Cardiac muscle cell (in vitro differentiated cells and primary cell): ENCODE results near the gene MESP2. TPM values are rescaled to one million over a fixed set of nuclear protein-coding genes. Genes with fewer than 3 reads are reported as not detected.

Source experiments
- DNase-seq, 2 donors: peaks; one replicate each; pipeline versions ENCODE4 v3.0.0 to v3.0.0-alpha.2; 2010 to 2017; ENCODE audit warnings: low read depth in 1 of 2, low spot score in 1 of 2
- H3K27ac ChIP-seq: fragments of 200-600 bp; sonication (generic); 2 replicates; pipeline ENCODE4 v1.5.1; 2016
- H3K27me3 ChIP-seq: fragments of 200-600 bp; sonication (generic); 2 replicates; pipeline ENCODE4 v1.6.0; 2016; ENCODE audit warnings: control low read depth
- H3K36me3 ChIP-seq: fragments of 200-600 bp; sonication (generic); 2 replicates; pipeline ENCODE4 v1.5.1; 2016; ENCODE audit warnings: control low read depth
- H3K4me1 ChIP-seq: fragments of 200-600 bp; sonication (generic); 2 replicates; pipeline ENCODE4 v1.8.1; 2017; ENCODE audit warnings: low read depth, mild to moderate bottlenecking, mixed run types
- H3K4me3 ChIP-seq: fragments of 200-600 bp; sonication (generic); 2 replicates; pipeline ENCODE4 v1.5.1; 2016; ENCODE audit warnings: mild to moderate bottlenecking
- H3K9me3 ChIP-seq: fragments of 200-600 bp; sonication (generic); 2 replicates; pipeline ENCODE4 v1.5.1; 2017; ENCODE audit warnings: low read depth, mild to moderate bottlenecking, control low read depth
- polyA plus RNA-seq: library from polyadenylated mRNA; unstranded; fragments of >200 nt; fragmentation: Nextera tagmentation; extraction: Ambion mirVana; gene quantifications from 2 replicates; pipeline ENCODE4 v1.2.1, GENCODE V29; 2016
- total RNA-seq: library from RNA; depleted of rRNA; stranded (reverse); fragments of >200 nt; gene quantifications from 2 replicates; pipeline ENCODE4 v1.2.3, GENCODE V29; 2016
- TF ChIP-seq, protein P1 (sequence below): IDR thresholded peaks from 2 replicates; pipeline ENCODE4 v1.5.1; 2012; ENCODE audit warnings: low read depth, mild to moderate bottlenecking, low read length

The MESP2 gene
- total and polyA plus RNA-seq, 2 experiments from 2014 or later = 1.1 to 2.4 TPM

DNA sequence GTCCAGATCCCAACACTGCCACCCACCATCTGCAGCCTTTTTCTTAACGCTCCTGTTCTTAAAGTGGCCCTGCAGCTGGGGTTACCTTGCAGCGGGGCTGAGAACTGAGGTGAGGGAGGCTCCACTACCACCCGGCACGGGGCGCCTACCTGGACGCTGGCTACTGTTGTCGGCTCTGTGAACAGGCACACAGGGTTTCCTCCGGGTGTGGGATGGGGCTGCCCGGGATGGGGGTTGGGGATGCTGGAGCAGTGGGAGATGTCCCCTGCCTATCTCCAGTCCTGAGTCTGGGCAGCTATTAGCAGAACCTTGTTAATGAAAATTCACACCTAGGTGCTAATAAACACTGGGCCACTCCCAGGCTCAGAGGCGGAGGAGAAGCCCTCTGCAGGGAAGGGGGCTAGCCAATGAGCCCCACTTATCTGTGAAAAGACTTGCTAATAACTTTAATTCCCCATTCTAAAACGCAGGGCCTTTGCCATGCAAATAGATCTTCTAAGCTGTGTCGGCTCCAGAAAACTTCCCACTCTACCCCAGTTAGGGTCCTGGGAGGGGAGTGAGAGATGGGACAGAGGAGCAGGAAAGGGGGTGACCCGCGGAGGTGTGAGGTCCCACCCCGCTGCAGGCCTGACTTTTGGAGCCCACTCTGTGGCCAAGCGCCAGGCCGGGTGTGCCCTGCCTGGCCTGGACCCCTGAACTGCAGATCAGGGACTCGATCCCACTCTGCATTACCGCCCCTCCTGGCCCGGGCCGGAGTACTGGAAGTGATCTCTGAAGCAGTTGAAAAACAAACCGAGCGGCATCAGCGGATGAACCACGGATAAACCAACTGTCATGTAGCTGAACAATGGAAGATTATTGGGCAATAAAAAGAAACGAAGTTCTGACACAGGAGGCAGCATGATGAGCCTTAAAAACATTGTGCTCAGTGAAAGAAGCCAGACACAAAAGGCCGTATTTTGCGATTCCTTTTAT lies 28.1 kb upstream of the MESP2 start:
- no peaks in the 10 kb centered on the region for H3K4me1 ChIP-seq
- peaks cover 42% of the 10 kb centered on the region for H3K27me3 ChIP-seq
- TF ChIP-seq, protein P1, sequence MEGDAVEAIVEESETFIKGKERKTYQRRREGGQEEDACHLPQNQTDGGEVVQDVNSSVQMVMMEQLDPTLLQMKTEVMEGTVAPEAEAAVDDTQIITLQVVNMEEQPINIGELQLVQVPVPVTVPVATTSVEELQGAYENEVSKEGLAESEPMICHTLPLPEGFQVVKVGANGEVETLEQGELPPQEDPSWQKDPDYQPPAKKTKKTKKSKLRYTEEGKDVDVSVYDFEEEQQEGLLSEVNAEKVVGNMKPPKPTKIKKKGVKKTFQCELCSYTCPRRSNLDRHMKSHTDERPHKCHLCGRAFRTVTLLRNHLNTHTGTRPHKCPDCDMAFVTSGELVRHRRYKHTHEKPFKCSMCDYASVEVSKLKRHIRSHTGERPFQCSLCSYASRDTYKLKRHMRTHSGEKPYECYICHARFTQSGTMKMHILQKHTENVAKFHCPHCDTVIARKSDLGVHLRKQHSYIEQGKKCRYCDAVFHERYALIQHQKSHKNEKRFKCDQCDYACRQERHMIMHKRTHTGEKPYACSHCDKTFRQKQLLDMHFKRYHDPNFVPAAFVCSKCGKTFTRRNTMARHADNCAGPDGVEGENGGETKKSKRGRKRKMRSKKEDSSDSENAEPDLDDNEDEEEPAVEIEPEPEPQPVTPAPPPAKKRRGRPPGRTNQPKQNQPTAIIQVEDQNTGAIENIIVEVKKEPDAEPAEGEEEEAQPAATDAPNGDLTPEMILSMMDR = no peak
- no peak for DNase-seq
- no peak overlapping the region for H3K27ac ChIP-seq
- H3K9me3 ChIP-seq = no peaks in the 10 kb centered on the region
- no peak overlapping the region for H3K4me3 ChIP-seq
- H3K36me3 ChIP-seq = no peaks in the 10 kb centered on the region

DNA sequence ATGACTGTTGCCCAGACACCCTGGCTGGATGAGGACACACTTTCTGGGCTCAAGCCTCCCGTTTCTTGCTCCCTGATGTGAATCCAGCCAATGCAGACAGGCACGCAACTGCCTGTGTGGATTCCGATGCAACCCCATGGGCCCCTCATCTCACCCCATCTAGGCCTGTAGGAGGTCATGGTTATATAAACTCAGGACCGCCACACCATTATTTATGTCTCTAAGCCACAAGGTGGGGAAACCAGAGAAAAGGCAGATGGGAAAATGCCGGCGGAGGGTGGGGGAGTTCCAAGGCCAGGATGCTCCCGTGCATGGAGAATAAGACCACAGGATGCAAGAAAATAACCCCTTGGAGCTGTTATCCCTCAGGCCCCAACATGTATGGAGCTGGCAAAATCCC lies 27.1 kb upstream of the MESP2 start:
- Histone ChIP-seq H3K27me3 (peaks cover 42% of the 10 kb centered on the region), H3K27ac (no peak overlapping the region)
- no peak for DNase-seq

GRCh38 chr15:89749526-89749925 lies 26.6 kb upstream of the MESP2 start:
- no peak for DNase-seq
- TF ChIP-seq, protein P1 = no peak
- Histone ChIP-seq H3K27me3 (peaks cover 42% of the 10 kb centered on the region), H3K4me1 (no peaks in the 10 kb centered on the region), H3K4me3 (no peak overlapping the region), H3K9me3 (no peaks in the 10 kb centered on the region), H3K36me3 (no peaks in the 10 kb centered on the region), H3K27ac (no peak overlapping the region)

More for the DNA sequence above, 27.1 kb upstream of the MESP2 start:
- no peaks in the 10 kb centered on the region for H3K9me3 ChIP-seq
- TF ChIP-seq, protein P1 = no peak
- no peaks in the 10 kb centered on the region for H3K4me1 ChIP-seq
- H3K4me3 ChIP-seq = no peak overlapping the region
- H3K36me3 ChIP-seq = no peaks in the 10 kb centered on the region

- peak in 1 of 2 donors; percentile 43 for DNase-seq
- no peak overlapping the region for H3K27ac ChIP-seq
- H3K4me1 ChIP-seq = no peaks in the 10 kb centered on the region
- H3K36me3 ChIP-seq = no peaks in the 10 kb centered on the region
- no peaks in the 10 kb centered on the region for H3K9me3 ChIP-seq
- H3K27me3 ChIP-seq = peaks cover 42% of the 10 kb centered on the region
- TF ChIP-seq, protein P1 = no peak
- peak overlapping the region; percentile 62 for H3K4me3 ChIP-seq
These were observed 26.1 kb upstream of the MESP2 start for GRCh38 chr15:89749951-89750559.

- TF ChIP-seq, protein P1 = peak; percentile 68
- Histone ChIP-seq H3K27ac (no peak within 1 kb of the TSS), H3K4me1 (no peaks in the 10 kb centered on the region), H3K9me3 (no peaks in the 10 kb centered on the region), H3K27me3 (peaks cover 42% of the 10 kb centered on the region), H3K4me3 (peak within 1 kb of the TSS; percentile 62), H3K36me3 (no peaks in the 10 kb centered on the region)
- peak; percentile 92 to 96 for DNase-seq
These were observed 25.3 kb upstream of the MESP2 start, which contains the start of gene MESP1 for GRCh38 chr15:89750560-89751542. Gene MESP1, minus strand, starts transcription at chr15:89751249. Its CDS starts 18 bp downstream, at chr15:89751231.
